Kidney glomerular epithelial cell (primary cell): Measurements from ENCODE around the gene STXBP5L.
"Not testable (repeated sequence)": the region's sequence is repeated elsewhere in the genome, so short reads cannot be mapped to it uniquely, and the experiment has no call there.

Experiments
- DNase-seq: peaks from one replicate; lab custom pipeline; 2025; lab: John Stamatoyannopoulos, UW

The STXBP5L gene

GRCh38 chr3:121231872-121232271, 323.9 kb downstream of the STXBP5L start:
- no peak for DNase-seq

- no peak for DNase-seq
These were observed 324.6 kb downstream of the STXBP5L start for GRCh38 chr3:121232309-121233225.

GRCh38 chr3:121243208-121243607, 335.2 kb downstream of the STXBP5L start:
- no peak for DNase-seq

GRCh38 chr3:121252676-121253075, 344.7 kb downstream of the STXBP5L start:
- DNase-seq, result no peak

GRCh38 chr3:121269389-121269788, 361.4 kb downstream of the STXBP5L start:
- DNase-seq, result no peak

GRCh38 chr3:121274411-121274810, 366.4 kb downstream of the STXBP5L start:
- no peak for DNase-seq

GRCh38 chr3:121295452-121295851, 387.4 kb downstream of the STXBP5L start:
- no peak for DNase-seq

GRCh38 chr3:121295979-121296378, 388.0 kb downstream of the STXBP5L start:
- no peak for DNase-seq

GRCh38 chr3:121324320-121324719, 416.3 kb downstream of the STXBP5L start:
- no peak for DNase-seq

GRCh38 chr3:121330118-121330517, 422.1 kb downstream of the STXBP5L start:
- DNase-seq, result no peak

GRCh38 chr3:121330634-121331033, 422.6 kb downstream of the STXBP5L start:
- no peak for DNase-seq

GRCh38 chr3:121355960-121356359, 448.0 kb downstream of the STXBP5L start:
- DNase-seq, result not testable (repeated sequence)

GRCh38 chr3:121362035-121362734, 454.2 kb downstream of the STXBP5L start:
- DNase-seq, result no peak

- not testable (repeated sequence) for DNase-seq
These were observed 480.3 kb downstream of the STXBP5L start for GRCh38 chr3:121388308-121388707.

GRCh38 chr3:121395967-121396366, 488.0 kb downstream of the STXBP5L start:
- not testable (repeated sequence) for DNase-seq

GRCh38 chr3:121398051-121398450, 490.0 kb downstream of the STXBP5L start:
- DNase-seq, result not testable (repeated sequence)

- DNase-seq, result no peak
These were observed 491.8 kb downstream of the STXBP5L start for GRCh38 chr3:121399820-121400219.

GRCh38 chr3:121405631-121406030, 497.6 kb downstream of the STXBP5L start:
- DNase-seq, result no peak

GRCh38 chr3:121411523-121411922, 503.5 kb downstream of the STXBP5L start:
- DNase-seq, result no peak

- DNase-seq, result no peak
These were observed 506.9 kb downstream of the STXBP5L start for GRCh38 chr3:121414924-121415323.

- DNase-seq, result no peak
These were observed 510.2 kb downstream of the STXBP5L start for GRCh38 chr3:121418182-121418581.

- DNase-seq, result no peak
These were observed 516.5 kb downstream of the STXBP5L start for GRCh38 chr3:121424549-121424948.

- DNase-seq, result no peak
These were observed 522.7 kb downstream of the STXBP5L start for GRCh38 chr3:121430664-121431215.
